VCaP (cell line): ENCODE data around the gene RIMS3.

Source experiments
- H3K27ac ChIP-seq: fragments of 450-650 bp; 2 replicates; pipeline ENCODE4 v1.5.1; 2017
- TF ChIP-seq, protein P1 (sequence below): fragments of 450-650 bp; conservative IDR thresholded peaks from 2 replicates; pipeline ENCODE4 v1.5.1; 2017; ENCODE audit warnings: mild to moderate bottlenecking, moderate library complexity

RIMS3 gene

GRCh38 chr1:40697436-40697835, 32.0 kb upstream of the RIMS3 start:
- TF ChIP-seq, protein P1, sequence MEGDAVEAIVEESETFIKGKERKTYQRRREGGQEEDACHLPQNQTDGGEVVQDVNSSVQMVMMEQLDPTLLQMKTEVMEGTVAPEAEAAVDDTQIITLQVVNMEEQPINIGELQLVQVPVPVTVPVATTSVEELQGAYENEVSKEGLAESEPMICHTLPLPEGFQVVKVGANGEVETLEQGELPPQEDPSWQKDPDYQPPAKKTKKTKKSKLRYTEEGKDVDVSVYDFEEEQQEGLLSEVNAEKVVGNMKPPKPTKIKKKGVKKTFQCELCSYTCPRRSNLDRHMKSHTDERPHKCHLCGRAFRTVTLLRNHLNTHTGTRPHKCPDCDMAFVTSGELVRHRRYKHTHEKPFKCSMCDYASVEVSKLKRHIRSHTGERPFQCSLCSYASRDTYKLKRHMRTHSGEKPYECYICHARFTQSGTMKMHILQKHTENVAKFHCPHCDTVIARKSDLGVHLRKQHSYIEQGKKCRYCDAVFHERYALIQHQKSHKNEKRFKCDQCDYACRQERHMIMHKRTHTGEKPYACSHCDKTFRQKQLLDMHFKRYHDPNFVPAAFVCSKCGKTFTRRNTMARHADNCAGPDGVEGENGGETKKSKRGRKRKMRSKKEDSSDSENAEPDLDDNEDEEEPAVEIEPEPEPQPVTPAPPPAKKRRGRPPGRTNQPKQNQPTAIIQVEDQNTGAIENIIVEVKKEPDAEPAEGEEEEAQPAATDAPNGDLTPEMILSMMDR = no peak
- no peak overlapping the region for H3K27ac ChIP-seq

- TF ChIP-seq, protein P1 = no peak
- H3K27ac ChIP-seq = peak overlapping the region; percentile 19; the same call in 1 of the 2 replicates
Observed at GRCh38 chr1:40696294-40696693, 30.8 kb upstream of the RIMS3 start.

DNA sequence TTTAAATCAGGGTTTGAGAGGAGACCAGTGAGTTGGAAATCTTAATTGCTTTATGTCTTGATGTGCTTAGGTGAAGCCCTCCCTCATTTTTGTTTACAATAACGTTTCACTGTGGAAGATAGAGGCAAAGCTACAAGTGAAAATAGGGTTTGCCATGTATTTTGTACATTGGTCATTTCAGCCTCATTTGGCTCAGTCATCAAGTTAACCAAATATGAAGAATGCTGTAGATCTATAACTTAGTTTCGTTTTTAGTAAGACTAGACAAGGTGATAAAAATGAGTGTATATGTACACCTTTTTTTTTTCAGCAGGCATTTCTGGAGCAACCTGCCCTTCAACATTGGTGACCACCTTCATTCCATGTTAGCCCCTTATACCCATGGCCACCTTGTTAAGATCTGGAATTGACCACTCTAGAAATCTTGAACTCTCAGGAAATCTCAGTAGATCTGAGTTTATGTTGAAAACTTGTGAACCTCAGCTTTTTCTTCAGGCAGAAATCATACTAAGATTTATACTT, 28.9 kb upstream of the RIMS3 start:
- TF ChIP-seq, protein P1 = no peak
- H3K27ac ChIP-seq = peak overlapping the region; percentile 99

DNA sequence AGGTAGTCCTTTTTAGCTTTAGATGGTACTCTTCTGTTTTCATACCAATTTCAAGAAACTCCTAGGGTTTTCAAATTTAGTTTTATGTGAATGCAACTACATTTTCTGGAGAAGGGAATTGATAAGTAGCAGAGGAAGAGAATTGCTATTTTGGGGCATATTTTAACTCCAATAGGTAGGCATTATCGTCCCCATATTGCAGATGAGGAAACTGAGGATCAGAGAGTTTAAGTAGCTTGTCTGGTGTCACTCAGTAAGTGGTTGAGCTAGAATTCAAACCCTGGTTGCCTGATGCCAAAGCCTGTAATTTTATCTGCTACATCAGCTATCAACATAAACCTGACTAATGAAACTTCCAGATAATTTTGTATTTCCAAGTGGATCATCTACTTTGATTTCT, 27.9 kb upstream of the RIMS3 start:
- peak overlapping the region; percentile 99 for H3K27ac ChIP-seq
- TF ChIP-seq, protein P1 = no peak

DNA sequence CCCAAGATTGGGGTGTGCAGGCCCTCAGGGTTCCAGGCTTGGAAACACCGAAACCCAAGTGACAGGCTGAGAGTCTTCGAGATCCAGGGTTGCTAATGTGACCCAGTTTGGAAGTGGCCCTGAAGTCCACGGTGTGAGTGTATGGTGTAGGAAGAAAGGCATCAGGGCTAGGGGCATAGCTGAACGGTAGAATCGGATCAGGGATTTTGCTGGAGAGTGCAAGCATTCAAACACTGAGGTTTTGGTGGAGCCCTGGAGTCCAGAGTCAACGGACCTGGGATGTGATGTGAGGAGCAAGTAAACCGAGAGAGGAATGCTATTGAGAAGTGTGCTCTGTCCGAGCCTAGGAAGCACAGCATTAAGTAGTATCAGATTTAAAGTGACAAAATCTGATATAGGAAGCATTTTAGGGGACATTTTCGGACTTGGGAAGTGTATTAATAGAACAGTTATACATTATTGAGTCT, 27.0 kb upstream of the RIMS3 start:
- TF ChIP-seq, protein P1 = no peak
- peak overlapping the region; percentile 99 for H3K27ac ChIP-seq

DNA sequence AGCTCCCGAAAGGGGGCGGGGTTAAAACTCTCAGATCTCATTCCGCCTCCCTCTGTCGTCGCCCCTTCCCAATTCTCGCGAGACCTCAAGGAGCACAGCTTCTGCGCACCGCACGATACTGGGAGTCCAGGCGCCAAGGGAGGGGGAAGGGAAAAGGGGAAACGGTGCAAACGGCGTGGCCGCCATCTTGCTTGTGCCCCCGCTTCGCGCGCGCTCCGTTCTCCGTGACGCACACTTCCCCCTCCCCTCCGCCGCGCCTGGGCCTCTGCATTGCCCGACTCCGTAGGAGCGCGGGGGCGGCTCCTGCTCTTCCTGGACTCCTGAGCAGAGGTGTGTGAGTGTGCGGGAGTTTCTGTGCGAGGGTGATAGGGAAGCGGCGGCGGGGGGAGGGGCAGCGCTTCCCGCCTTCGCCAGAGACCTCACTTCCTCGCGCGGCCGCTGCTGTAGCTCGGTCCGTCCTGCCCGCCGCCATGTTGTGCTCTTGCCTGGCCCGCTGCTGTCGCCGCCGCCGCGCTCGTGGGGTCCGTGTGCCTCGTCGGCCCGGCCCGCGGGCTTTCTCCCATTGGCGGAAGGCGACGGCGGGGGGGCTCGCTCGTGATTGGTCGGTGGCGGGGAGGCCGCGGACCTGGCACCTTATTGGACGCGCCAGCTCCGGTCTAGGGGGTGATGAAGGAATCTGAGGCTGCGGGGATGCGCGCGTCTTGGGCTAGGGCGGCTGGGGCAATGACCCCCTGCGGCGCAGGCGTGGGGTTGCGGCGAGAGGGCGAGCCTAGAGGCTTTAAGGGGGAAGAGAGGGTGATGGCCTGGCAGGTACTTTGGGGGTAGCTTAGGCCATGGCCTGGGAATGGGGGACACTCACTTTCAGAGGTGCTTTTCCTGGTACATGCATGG, 26.3 kb upstream of the RIMS3 start, which contains the start of gene NFYC:
Gene NFYC, plus strand, starts transcription at position 167 of the 891 bp plus-strand sequence. CDS start 47,140 bp downstream, outside the sequence.
- TF ChIP-seq, protein P1 = no peak
- H3K27ac ChIP-seq = peak within 1 kb of the TSS; percentile 99

DNA sequence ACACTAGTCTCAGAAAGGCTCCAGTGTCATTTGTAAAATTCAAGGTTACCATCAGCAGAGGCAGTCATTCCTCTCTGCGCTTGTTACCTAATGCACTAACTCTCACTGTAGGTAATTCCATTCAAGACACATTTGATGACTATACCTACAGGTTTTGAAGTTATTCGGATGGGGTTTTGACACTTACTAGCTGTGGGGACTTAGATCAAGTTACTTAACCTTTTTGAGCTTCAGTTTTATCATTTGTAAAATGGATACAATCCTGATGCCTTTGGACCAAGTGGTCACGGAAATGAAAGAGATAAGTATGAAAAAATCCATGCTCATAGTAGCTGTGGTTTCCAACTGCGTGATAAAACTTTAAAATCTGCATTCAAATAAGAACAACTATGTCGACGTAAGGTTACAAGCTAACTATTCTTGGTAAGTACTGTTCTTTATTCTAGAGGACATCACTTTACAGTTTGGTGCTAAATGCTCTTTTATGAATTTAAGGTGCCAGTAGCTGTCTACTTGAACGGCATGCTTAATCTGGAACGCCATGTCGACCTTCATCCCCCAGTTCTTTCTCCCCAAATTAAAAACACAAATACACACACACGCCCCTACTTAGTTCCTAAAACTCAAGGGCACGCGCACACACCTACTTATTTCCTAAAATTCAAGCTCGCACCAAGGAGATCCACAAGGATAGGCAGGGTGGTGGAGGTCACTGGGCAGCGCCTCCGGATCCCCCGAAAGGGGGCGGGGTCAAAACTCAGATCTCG, 25.5 kb upstream of the RIMS3 start:
- peak overlapping the region; percentile 99 for H3K27ac ChIP-seq
- TF ChIP-seq, protein P1 = no peak
